GM18907 (cell line): ENCODE results near the gene C6orf62.
"Not testable (repeated sequence)": the region's sequence is repeated elsewhere in the genome, so short reads cannot be mapped to it uniquely, and the experiment has no call there.

Experiments
- ATAC-seq: cut with Tn5 transposase; IDR thresholded peaks from one replicate; pipeline ENCODE4 v1.9.1; 2021; ENCODE audit warnings: mild to moderate bottlenecking, moderate library complexity; ENCODE audit not compliant: unreplicated experiment

Gene C6orf62

DNA sequence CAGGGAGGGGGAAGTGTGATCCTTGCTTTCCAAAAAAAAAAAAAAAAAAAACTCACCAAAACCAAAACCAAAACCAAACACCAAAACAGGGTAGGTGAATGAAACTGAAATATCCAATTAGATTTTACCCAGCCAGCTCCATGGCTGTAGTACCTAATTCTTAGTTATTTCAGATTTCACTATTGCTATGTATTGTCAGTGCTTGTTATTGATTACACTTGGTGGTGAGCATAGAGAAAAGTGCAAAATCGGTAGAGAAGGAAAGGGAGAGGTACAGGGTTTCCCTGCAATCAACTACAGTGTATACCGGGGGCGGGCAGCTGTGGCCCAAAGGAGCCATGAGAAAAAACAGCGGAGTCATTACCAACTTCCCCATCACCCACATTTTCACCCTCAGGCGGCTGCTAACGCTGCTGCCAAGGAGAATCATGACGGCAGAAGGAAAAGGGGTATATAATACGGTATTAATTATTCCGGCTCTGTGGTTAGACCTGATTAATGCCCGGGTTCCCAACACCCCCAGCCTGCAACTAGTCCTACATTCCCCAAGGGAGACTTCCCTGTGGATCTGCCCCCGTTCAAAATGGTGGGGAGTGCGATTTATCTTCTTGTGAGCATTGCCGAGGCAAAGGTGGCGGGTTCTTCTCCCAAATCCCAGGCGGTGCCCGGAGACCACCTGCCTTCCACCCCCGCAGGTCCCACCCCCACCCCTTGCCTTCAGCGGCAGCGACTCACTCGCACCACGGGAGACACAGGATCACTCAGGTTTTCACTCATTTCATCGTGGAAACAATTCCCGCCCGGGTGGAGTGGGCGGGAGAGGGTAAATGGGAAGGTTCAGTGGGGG is at the start of gene C6orf62:
C6orf62 (minus strand) TSS at position 30 of the 847 bp plus-strand sequence. CDS start 486 bp downstream, outside the sequence.
- ATAC-seq, result peak; percentile 24

DNA sequence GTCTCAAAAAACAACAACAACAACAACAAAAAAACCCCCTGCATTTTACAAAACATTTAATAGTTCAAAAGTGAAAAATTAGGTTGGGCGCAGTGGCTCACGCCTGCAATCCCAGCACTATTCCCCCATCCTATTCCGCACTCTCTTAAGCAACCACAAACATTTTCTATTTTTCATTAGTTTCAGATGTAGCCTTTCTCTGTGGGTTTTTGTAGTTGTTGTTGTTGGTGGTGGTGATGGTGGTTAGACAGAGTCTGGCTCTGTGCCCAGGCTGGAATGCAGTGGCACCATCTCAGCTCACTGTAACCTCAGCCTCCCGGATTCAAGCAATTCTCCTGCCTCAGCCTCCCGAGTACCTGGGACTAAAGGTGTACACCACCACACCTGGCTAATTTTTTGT is 49.4 kb upstream of the C6orf62 start:
- ATAC-seq, result no peak

DNA sequence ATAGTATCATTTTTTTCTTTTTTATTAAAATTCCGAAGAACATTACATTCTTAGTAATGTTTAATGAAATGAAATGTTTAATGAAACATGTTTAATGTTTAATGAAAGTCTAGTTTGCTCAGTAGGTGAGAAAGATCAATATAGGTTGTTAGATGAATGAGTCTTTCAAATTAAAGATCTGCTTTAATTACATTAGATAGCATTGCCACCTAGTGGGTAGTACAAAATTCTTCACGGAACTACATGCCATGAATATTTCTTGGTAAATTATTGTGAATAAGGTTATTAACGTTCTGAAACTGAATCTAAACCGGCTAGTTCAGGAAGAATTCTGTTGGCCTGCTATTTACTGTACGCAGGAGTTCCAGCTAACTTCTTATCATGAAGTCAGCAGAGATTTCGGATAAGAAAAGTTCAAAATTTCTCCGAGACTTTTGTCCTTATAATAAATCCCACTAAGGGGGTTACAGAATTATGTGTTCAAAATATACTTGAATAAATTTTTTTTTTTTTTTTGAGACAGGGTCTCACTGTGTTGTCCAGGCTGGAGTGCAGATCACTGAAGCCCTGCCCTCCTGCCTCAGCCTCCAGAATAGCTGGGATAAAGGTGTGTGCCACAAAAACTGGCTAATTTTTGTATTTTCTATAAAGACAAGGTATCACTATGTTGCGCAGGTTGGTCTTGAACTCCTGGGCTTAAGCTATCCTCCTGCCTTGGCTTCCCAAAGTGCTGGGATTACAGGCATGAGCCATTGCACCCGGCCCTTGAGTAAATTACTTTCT is 47.9 kb upstream of the C6orf62 start:
- peak; percentile 66 for ATAC-seq

DNA sequence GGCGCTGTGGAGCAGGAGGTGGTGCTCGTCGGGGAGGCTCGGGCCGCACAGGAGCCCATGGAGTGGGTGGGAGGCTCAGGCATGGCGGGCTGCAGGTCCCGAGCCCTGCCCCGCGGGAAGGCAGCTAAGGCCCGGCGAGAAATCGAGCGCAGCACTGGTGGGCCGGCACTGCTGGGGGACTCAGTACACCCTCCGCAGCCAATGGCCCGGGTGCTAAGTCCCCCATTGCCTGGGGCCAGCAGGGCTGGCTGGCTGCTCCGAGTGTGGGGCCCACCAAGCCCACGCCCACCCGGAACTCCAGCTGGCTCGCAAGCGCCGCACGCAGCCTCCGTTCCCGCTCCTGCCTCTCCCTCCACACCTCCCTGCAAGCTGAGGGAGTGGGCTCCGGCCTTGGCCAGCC is 47.0 kb upstream of the C6orf62 start:
- not testable (repeated sequence) for ATAC-seq

DNA sequence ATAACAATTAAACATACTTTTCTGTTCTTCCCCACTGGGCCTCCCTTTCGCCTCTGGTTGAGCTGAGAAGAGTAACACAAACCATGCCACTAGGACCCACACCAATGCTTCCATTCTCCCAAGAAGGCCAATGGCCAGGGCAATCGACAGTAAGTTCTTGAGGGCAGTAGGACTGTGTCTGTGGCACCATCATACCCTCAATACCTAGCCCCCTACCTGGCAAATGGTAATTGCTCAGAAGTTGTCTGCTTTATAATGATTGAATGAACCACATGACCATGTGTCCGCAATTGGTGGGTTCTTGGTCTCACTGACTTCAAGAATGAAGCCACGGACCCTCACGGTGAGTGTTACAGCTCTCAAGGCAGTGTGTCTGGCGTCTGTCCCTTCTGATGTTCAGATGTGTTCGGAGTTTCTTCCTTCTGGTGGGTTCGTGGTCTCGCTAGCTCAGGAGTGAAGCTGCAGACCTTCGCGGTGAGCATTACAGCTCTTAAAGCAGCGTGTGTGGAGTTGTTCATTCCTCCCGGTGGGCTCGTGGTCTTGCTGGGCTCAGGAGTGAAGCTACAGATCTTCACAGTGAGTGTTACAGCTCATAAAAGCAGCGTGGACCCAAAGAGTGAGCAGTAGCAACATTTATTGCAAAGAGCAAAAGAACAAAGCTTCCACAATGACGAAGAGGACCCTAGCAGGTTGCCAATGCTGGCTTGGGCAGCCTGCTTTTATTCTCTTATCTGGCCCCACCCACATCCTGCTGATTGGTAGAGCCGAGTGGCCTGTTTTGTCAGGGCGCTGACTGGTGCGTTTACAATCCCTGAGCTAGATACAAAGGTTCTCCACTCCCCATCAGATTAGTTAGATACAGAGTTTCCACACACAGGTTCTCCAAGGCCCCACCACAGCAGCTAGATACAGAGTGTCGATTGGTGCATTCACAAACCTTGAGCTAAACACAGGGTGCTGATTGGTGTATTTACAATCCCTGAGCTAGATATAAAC is 46.2 kb upstream of the C6orf62 start:
- not testable (repeated sequence) for ATAC-seq

DNA sequence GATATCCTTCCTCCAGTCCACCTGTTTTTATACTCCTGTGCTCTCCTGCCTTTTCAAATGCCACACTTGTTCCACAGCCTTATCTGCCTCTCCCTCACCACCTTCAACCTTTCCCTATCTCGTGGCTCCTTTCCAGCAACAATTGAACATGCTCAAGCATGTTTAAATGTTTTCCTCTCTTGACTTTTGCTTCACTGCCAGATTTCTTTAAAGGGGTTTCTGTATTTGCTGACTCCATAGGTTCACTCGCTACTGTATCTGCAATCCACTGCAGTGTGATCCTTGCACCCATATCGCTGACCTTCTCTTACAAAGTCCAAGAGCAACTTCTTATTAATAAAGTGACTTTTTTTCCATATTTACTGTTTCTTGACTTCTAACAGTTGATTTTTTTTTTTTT is 44.6 kb upstream of the C6orf62 start:
- ATAC-seq, result no peak

DNA sequence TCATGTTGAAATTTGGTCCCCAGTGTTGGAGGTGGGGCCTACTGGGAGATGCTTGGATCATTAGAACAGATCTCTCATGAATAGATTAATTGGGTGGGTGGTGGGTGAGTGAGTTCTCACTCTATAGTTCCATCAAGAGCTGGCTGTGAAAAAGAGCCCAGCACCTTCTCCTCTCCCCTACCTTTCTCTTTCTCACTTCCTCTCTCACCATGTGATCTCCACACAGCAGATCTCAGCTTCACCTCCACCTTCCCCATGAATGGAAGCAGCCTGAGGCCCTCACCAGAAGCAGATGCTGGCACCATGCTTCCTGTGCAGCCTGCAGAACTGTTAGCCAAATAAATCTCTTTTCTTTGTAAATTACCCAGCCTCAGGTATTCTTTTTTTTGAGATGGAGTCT is 42.9 kb upstream of the C6orf62 start:
- ATAC-seq, result no peak

DNA sequence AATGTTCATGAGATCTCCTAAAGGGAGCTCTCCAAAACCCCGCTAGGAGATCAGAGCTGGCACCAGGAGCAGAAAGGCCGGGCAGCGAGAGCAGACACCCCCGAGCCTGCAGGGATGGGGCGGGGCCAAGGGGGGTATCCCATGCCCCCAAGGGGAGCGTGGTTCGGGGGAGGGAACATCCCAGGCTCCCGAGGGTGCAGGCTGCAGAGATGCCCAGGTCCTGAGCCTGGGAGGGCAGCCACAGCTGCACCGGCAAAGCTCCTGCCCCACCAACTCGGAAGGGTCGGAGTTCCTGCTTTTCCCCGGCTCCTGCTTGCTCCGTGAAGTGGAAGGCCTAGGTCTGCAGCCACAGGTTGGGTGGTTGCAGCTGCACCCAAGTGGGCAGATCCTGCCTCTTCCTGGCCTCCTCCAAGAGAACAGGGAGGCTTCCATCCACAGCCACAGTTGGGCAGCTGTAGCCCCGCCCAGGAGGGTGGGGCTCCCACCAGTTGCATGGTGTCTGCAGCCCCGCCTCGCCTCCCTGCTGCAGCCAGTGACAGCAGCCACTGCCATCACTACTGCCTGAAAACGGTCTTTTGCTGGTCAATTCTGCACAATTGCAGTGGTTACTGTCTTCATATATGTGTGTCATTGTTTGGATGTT is 42.4 kb upstream of the C6orf62 start:
- no peak for ATAC-seq

DNA sequence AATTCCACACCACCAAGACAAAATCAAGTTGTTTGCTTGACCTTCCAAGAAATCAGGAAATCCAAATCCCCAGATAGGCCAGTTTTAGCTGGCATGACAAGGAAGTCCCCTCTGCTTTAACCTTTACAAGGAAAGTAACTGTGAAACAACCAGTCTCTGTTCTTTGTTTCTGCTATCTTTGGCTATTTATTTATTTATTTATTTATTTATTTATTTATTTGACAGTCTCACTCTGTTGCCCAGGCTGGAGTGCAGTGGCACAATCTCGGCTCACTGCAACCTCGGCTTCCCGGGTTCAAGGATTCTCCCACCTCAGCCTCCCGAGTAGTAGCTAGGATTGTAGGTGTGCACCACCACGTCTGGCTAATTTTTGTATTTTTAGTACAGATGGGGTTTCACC is 41.3 kb upstream of the C6orf62 start:
- no peak for ATAC-seq

DNA sequence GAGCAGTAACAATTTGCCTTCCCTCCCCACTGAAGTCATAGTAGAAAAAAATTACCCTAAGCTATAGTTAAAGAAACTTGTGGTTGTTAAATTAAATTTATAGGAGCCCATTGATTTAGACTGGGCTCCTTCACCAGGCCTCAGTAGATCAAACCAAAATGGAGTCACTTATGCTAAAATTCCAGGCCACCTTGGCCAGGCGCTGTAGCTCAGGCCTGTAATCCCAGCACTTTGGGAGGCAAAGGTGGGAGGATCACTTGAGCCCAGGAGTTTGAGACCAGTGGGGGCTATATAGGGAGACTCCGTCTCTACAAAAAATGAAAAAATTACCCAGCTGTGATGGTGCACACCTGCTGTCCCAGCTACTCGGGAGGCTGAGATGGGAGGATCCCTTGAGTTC is 40.8 kb upstream of the C6orf62 start:
- no peak for ATAC-seq

DNA sequence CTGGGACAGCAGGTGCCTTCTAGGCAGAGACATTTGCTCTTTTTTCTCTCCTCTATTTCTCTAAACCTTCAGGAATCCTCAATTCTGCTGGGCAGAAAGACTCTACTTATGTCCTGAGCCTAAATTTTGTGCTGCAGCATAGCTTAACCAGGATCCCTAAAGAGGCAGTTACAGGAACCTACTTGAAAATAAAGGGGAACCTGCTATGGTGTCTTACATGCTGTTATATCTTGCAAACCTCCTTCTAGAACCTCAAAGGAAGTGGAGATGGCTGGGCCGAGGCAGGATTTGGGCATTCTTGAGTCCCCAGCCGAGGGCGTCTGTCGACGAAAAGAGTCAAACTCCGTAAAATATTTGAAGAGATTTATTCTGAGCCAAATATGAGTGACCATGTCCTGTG is 38.7 kb upstream of the C6orf62 start:
- ATAC-seq, result no peak

DNA sequence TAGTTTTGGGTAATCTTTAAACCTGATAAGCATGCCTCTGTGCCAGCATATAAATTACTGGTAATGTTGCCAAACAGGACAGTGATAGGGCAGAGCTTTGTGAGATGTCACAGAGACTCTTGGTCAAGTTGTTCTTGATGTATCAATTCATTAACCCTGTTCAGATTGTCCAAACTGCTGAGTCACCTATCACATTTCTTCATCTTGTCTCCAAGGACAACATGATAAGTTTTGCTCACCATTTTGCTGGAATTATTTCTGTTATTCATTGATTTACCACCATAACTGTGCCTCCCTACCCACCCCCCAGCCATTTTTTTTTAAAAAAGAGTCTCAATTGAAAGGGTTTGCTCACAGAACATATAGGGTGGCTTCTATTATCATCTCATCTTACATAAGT is 36.3 kb upstream of the C6orf62 start:
- no peak for ATAC-seq

DNA sequence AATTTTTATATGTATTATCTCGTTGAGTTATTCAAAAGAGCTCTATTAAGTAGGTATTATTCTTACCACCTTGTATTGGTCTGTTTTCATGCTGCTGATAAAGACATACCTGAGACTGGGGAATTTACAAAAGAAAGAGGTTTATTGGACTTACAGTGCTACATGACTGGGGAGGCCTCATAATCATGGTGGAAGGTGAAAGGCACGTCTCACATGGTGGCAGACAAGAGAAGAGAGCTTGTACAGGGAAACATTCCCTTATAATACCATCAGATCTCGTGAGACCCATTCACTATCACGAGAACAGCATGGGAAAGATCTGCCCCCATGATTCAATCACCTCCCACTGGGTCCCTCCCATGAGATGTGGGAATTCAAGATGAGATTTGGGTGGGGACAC is 35.4 kb upstream of the C6orf62 start:
- not testable (repeated sequence) for ATAC-seq

DNA sequence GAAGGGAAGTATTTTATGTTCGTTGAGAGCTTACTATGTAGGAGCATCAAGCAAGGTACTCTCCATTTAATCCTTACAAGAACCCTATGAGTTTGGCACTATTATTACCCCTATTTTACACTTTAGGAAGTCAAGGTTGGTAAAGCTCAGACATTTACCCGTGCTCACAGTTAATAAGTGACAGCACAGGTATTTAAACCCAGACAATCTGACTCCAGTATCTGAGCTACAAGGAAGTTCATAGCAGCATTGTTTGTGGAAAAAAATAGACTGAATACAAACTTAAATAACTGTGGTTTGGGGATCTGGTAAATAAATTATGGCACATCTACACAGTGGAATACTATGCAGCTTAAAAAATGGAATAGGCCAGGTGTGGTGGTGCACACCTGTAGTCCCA is 34.6 kb upstream of the C6orf62 start:
- ATAC-seq, result no peak

DNA sequence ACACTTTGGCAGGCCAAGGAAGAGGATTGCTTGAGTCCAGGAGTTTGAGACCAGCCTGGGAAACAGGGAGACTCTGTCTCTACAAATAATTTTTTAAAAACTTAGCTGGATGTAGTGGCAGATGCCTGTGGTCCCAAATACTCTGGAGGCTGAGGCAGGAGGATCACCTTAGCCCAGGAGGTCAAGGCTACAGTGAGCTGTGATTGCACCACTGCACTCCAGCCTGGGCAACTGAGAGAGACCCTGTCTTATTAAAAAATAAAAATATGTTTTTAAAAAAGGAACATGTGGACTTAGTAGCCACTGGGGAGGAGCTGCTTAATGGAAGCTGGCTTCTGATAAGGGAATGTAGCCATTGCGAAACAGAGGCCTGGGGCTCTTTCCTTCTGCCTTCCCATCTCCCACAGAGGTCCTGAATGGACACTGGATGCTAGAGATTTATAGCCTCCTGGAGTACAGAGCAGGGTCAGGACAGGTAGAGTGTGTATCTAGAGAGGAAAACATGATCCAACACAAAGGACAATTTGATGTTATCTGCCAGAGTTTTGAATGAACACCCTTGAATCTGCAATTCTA is 34.1 kb upstream of the C6orf62 start:
- no peak for ATAC-seq

DNA sequence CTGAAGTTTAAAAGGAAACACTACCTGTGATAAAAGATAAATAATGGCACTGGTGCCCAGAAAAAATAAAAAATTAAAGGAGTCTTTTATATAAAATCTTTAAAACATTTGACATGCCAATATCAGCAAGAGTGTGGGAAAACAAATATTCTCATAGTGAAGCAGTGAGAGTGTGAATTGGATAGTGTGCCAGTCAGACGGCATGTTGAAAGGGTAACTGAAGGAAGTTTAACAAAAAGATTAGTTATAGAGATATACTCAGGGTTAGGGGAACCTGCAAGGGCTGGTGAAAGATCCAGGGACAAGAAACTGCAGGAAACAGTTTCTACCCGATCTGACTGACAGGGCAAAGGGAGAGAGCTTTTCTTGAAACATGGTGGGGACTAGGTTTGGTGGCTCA is 33.5 kb upstream of the C6orf62 start:
- no peak for ATAC-seq

DNA sequence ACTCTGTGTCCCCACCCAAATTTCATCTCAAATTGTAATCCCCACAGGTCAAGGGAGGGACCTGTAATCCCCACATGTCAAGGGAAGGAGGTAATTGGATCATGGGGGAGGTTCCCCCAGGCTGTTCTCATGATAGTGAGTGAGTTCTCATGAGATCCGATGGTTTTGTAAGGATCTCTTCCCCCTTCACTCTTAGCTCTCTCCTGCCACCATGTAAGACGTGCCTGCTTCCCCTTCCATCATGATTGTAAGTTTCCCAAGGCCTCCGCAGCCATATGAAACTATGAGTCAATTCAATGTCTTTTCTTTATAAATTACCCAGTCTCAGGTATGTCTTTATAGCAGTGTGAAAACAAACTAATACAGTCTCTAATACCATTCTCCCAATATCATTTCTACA is 31.9 kb upstream of the C6orf62 start:
- ATAC-seq, result not testable (repeated sequence)

DNA sequence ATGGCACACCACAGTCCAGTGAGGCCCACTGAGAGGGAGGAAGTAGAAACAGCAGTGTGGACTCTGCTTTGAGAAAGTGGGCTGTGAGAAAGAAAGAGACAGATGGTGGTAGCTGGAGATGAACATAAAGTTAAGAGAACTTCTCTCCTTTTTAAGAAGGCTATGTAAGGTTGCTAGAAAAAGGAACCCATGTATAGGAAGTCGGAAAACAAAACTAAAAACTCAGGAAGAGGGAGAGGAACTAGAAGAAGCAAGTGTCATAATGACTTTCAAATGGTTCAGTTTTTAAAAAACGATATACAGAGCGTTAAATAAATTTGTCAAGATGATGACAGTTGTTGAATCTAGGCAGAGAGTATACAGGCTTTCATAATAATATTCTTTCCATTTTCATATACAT is 30.3 kb upstream of the C6orf62 start:
- no peak for ATAC-seq

DNA sequence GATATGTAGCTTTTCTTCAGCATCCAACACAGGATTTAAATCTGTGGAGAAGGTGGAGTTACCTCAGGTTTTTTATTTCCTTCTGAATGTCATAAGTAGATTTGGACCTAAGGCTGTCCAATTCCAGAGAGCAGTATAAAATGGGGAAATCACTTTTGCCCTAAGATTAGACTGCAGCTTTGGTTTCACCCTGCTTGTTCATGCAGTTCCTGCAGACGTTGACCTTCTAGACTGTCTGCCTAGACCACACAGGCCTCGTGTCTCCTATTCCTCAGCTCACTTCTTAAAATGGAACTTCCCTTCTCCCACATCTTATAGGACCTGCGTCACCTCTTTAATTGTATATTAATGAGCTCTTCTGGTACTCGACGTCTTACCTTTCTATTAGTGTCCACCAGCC is 26.0 kb upstream of the C6orf62 start:
- no peak for ATAC-seq

DNA sequence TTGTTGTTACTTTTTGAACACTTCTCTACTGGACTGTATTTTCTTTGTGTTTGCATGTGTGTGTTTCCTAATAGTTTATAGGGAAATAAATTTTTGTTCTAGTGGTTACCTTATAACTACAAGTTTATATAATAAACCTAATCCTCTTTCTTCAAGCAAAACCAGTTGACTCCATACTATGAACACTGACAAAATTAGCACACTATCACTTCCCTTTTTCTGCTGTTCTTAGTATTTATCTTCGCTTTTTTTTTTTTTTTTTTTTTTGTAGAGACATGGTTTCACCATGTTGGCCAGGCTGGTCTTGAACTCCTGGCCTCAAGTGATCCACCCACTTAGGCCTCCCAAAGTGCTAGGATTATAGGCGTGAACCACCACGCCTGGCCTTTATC is 25.0 kb upstream of the C6orf62 start:
- ATAC-seq, result peak; percentile 31
